CD4-positive, CD25-positive, alpha-beta regulatory T cell (primary cell): ENCODE data around the gene KCNB1. TPM values are rescaled to one million over a fixed set of nuclear protein-coding genes. Genes with fewer than 3 reads are reported as not detected.
A peak's percentile ranks its signal among the peaks of the same experiment; 100 is the strongest.

Experiments used
- ATAC-seq, 2 donors: fragments of 150-1000 bp; cut with Tn5 transposase; one replicate each; pipeline ENCODE4 v1.10.0; 2021; ENCODE audit warnings: low read depth in 2 of 2, moderate number of reproducible peaks in 2 of 2, moderate library complexity in 1 of 2
- DNase-seq, 3 donors: peaks; one replicate each; pipeline versions ENCODE4 v3.0.0 to v3.0.0-alpha.2; 2012 to 2022; ENCODE audit warnings: mixed read lengths in 1 of 3
- H3K27ac ChIP-seq: one replicate; pipeline ENCODE4 v1.7.0; 2013; ENCODE audit warnings: mild to moderate bottlenecking, low read length; ENCODE audit not compliant: insufficient read depth, poor library complexity, severe bottlenecking
- H3K27me3 ChIP-seq: one replicate; pipeline ENCODE4 v1.7.0; 2013; ENCODE audit warnings: low read length; ENCODE audit not compliant: control insufficient read depth, insufficient read depth
- H3K36me3 ChIP-seq: one replicate; pipeline ENCODE4 v1.7.0; 2013; ENCODE audit warnings: mild to moderate bottlenecking, low read length, moderate library complexity; ENCODE audit not compliant: control insufficient read depth, insufficient read depth
- H3K4me1 ChIP-seq: 2 replicates; pipeline ENCODE4 v1.7.0; 2013; ENCODE audit warnings: mild to moderate bottlenecking, low read length; ENCODE audit not compliant: insufficient read depth, control insufficient read depth, poor library complexity, severe bottlenecking
- H3K4me3 ChIP-seq: one replicate; pipeline ENCODE4 v1.7.0; 2013; ENCODE audit warnings: low read depth, mild to moderate bottlenecking, low read length, moderate library complexity
- H3K9me3 ChIP-seq, 2 experiments: 1 replicate in 1 of 2; 2 replicates in 1 of 2; pipeline ENCODE4 v1.7.0; 2013; ENCODE audit warnings: low read length in 2 of 2, mild to moderate bottlenecking in 1 of 2, moderate library complexity in 1 of 2; ENCODE audit not compliant: control insufficient read depth in 2 of 2
- H3K27ac Mint-ChIP-seq, 3 donors: one replicate each; pipeline ENCODE4 v1.8.0; 2020 to 2022; ENCODE audit warnings: mild to moderate bottlenecking in 3 of 3, mixed read lengths in 3 of 3, moderate library complexity in 2 of 3
- H3K27me3 Mint-ChIP-seq: one replicate; pipeline ENCODE4 v1.8.0; 2022; ENCODE audit warnings: mild to moderate bottlenecking, mixed read lengths
- H3K36me3 Mint-ChIP-seq: one replicate; pipeline ENCODE4 v1.8.0; 2020; ENCODE audit warnings: mixed read lengths
- H3K4me1 Mint-ChIP-seq, 4 donors: one replicate each; pipeline ENCODE4 v1.8.0; 2020 to 2022; ENCODE audit warnings: mixed read lengths in 4 of 4, mild to moderate bottlenecking in 1 of 4
- H3K4me3 Mint-ChIP-seq, 4 donors: one replicate each; pipeline ENCODE4 v1.8.0; 2020 to 2022; ENCODE audit warnings: mild to moderate bottlenecking in 4 of 4, mixed read lengths in 4 of 4, moderate library complexity in 3 of 4
- H3K9me3 Mint-ChIP-seq, 7 donors: one replicate each; pipeline ENCODE4 v1.8.0; 2020 to 2022; ENCODE audit warnings: mixed read lengths in 7 of 7, mild to moderate bottlenecking in 3 of 7, moderate library complexity in 2 of 7
- polyA plus RNA-seq, 4 donors: library from polyadenylated mRNA; unstranded; fragments of 300-500 nt; fragmentation: Illumina TruSeq; gene quantifications; one replicate each; pipeline ENCODE4 v1.2.3, GENCODE V29; 2021
- total RNA-seq: library from RNA; stranded (reverse); gene quantifications from one replicate; pipeline ENCODE4 v1.2.3, GENCODE V29; 2022

KCNB1 gene
- total and polyA plus RNA-seq, 5 donors from 2014 or later, result 0.02 to 0.05 TPM; not detected in 3

DNA sequence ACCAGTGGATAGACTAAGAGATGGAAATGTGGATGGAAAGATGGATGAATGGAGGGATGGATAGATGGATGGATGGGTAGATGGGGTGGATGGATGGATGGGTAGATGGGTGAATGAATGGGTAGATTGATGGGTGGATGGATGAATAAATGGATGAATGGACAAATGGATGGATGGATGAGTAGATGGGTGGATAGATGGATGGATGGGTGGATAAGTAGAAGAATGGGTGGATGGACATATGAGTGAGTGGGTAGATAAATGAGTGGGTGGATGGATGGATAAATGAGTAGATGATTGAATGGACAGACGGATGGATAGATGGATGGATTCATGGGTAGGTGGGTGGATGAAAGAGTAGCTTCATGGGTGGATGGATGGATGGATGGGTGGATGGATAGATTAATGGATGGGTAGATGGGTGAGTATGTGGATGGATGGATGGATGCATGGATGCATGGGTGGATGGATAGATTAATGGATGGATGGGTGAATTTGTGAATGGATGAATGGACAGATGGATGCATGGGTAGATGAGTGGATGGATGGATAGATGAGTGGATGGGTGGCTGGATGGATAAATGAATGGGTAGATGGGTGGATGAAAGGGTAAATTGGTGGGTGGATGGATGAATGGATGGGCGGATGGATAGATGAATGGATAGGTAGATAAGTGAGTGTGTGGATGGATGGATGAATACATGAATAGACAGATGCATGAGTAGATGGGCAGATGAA is 29.5 kb upstream of the KCNB1 start:
- no peak for ATAC-seq
- no peaks in the 10 kb centered on the region for H3K9me3 ChIP-seq
- no peak overlapping the region for H3K27ac Mint-ChIP-seq

GRCh38 chr20:49510562-49511122 is 28.2 kb upstream of the KCNB1 start:
- Mint-ChIP-seq H3K27me3 (peaks cover 38% of the 10 kb centered on the region), H3K9me3 (no peaks in the 10 kb centered on the region), H3K4me1 (peaks cover 0 to 4% (median 1%) of the 10 kb centered on the region in 4 donors), H3K36me3 (no peaks in the 10 kb centered on the region), H3K27ac (no peak overlapping the region), H3K4me3 (no peak overlapping the region)
- ATAC-seq, result no peak
- no peak overlapping the region for H3K4me3 ChIP-seq
- no peaks in the 10 kb centered on the region for H3K9me3 ChIP-seq
- no peak overlapping the region for H3K27ac ChIP-seq
- H3K27me3 ChIP-seq, result peaks cover 7% of the 10 kb centered on the region
- DNase-seq, result no peak
- no peaks in the 10 kb centered on the region for H3K4me1 ChIP-seq
- no peaks in the 10 kb centered on the region for H3K36me3 ChIP-seq

More for the DNA sequence above, 29.5 kb upstream of the KCNB1 start:
- H3K27ac ChIP-seq, result no peak overlapping the region
- Mint-ChIP-seq H3K36me3 (no peaks in the 10 kb centered on the region), H3K4me3 (no peak overlapping the region), H3K4me1 (peaks cover 0 to 4% (median 1%) of the 10 kb centered on the region in 4 donors), H3K9me3 (no peaks in the 10 kb centered on the region), H3K27me3 (peaks cover 37% of the 10 kb centered on the region)
- H3K27me3 ChIP-seq, result peaks cover 3% of the 10 kb centered on the region
- no peak for DNase-seq
- no peaks in the 10 kb centered on the region for H3K4me1 ChIP-seq
- no peak overlapping the region for H3K4me3 ChIP-seq
- no peaks in the 10 kb centered on the region for H3K36me3 ChIP-seq

DNA sequence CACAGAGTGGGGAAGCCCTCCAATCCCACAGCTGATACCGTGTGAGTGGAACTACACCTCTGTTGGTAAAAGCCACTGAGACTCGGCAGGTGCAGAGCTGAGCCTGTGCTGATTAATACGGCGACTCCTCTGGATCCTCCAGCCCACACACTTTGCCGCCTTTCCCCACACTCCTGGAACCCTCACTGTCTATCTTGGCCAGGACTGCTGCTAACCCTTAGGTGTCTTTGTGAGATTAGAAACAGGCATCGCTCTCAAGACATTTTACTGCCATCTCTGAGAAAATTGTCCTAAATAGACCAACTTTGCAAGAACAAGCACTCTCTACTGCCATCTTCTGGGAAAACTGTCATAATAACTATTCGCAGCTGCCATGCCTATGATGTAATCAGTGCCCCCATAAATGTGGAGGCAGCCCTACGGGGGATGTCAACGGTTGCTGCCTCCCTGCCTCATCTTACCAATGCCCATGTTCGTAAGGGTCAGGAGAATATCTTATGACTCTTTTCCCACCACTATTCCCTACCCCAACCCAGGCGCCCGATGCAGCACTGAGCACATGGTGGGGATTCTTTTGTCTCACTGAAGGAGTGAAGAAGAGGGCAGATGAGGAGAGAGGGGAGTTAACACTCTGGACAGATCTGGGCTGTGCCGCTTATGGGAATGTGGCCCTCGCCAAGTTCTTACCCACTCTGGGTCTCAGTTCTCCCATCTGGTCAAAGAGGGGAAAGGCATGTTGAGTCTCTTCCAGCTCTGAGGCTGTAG is 26.1 kb upstream of the KCNB1 start:
- H3K27me3 ChIP-seq, result peaks cover 10% of the 10 kb centered on the region
- H3K36me3 ChIP-seq, result no peaks in the 10 kb centered on the region
- Mint-ChIP-seq H3K4me1 (peaks cover 0 to 4% (median 1%) of the 10 kb centered on the region in 4 donors), H3K9me3 (no peaks in the 10 kb centered on the region), H3K4me3 (no peak overlapping the region), H3K27me3 (peaks cover 39% of the 10 kb centered on the region), H3K36me3 (no peaks in the 10 kb centered on the region), H3K27ac (no peak overlapping the region)
- H3K27ac ChIP-seq, result no peak overlapping the region
- H3K4me3 ChIP-seq, result no peak overlapping the region
- H3K9me3 ChIP-seq, result no peaks in the 10 kb centered on the region
- DNase-seq (peak in 2 of 3 donors; percentile 20 to 43), ATAC-seq (peak in 1 of 2 donors; percentile 28)
- H3K4me1 ChIP-seq, result no peaks in the 10 kb centered on the region

- peaks cover 39% of the 10 kb centered on the region for H3K27me3 Mint-ChIP-seq
- H3K9me3 Mint-ChIP-seq, result no peaks in the 10 kb centered on the region
Measured at GRCh38 chr20:49507741-49508434, 25.4 kb upstream of the KCNB1 start.

DNA sequence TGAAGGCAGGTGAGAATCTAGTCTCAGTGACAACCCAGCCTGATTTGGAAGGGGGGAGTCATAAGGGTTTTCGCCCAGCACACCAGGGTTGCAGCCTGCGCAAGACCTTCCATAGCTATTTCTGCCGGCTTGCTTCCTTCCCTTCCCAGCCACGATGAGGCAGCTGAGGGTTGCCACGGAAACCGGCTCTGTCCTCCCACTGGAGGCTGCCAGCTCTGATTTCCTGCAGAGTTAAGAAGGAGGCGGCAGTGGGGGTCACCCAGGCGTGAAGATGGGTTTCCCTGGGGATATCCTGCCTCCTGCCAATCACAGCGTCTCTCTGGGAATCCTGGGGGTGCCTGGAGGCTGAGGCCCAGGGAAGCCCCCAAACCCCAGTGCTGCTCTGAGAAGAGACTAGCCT is 23.1 kb upstream of the KCNB1 start:
- no peaks in the 10 kb centered on the region for H3K4me1 ChIP-seq
- H3K9me3 Mint-ChIP-seq, result no peaks in the 10 kb centered on the region
- H3K36me3 ChIP-seq, result no peaks in the 10 kb centered on the region
- H3K4me3 Mint-ChIP-seq, result no peak overlapping the region
- no peaks in the 10 kb centered on the region for H3K9me3 ChIP-seq
- H3K27ac Mint-ChIP-seq, result no peak overlapping the region
- DNase-seq, result no peak
- H3K36me3 Mint-ChIP-seq, result no peaks in the 10 kb centered on the region
- no peak overlapping the region for H3K27ac ChIP-seq
- no peak for ATAC-seq
- peaks cover 21% of the 10 kb centered on the region for H3K27me3 ChIP-seq
- H3K27me3 Mint-ChIP-seq, result peaks cover 41% of the 10 kb centered on the region
- H3K4me3 ChIP-seq, result no peak overlapping the region
- peaks cover 0 to 4% (median 1%) of the 10 kb centered on the region in 4 donors for H3K4me1 Mint-ChIP-seq

More at GRCh38 chr20:49507741-49508434, 25.4 kb upstream of the KCNB1 start:
- DNase-seq, result no peak
- Histone ChIP-seq H3K4me1 (no peaks in the 10 kb centered on the region), H3K9me3 (no peaks in the 10 kb centered on the region), H3K27ac (no peak overlapping the region), H3K27me3 (peaks cover 13% of the 10 kb centered on the region), H3K36me3 (no peaks in the 10 kb centered on the region), H3K4me3 (no peak overlapping the region)
- no peaks in the 10 kb centered on the region for H3K36me3 Mint-ChIP-seq
- no peak for ATAC-seq
- H3K27ac Mint-ChIP-seq, result no peak overlapping the region
- peaks cover 0 to 4% (median 1%) of the 10 kb centered on the region in 4 donors for H3K4me1 Mint-ChIP-seq
- no peak overlapping the region for H3K4me3 Mint-ChIP-seq

DNA sequence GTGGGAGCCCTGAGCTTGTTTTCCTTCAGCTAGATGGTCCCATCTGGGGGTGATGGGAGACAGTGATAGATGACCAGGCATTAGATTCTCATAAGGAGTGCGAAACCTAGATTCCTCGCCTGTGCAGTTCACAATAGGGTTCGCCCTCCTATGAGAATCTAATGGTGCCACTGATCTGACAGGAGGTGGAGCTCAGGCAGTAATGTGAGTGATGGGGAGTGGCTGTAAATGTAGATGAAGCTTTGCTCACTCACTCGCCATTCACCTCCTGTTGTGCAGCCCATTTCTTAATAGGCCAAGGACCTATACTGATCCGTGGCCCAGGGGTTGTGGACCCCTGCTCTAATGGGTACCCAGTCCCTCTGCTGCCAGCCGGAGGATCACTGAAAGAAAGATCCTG is 20.7 kb upstream of the KCNB1 start:
- Mint-ChIP-seq H3K27ac (no peak overlapping the region), H3K4me1 (no peaks in the 10 kb centered on the region), H3K36me3 (no peaks in the 10 kb centered on the region), H3K4me3 (no peak overlapping the region), H3K27me3 (peaks cover 31% of the 10 kb centered on the region), H3K9me3 (peaks cover 0 to 2% (median 0%) of the 10 kb centered on the region in 7 donors)
- Histone ChIP-seq H3K9me3 (peaks cover 0 to 1% of the 10 kb centered on the region in 2 experiments), H3K4me1 (no peaks in the 10 kb centered on the region), H3K4me3 (no peak overlapping the region), H3K27me3 (peaks cover 24% of the 10 kb centered on the region), H3K36me3 (no peaks in the 10 kb centered on the region), H3K27ac (no peak overlapping the region)
- DNase-seq (no peak), ATAC-seq (no peak)

GRCh38 chr20:49501917-49502316 is 19.4 kb upstream of the KCNB1 start:
- H3K27ac ChIP-seq, result no peak overlapping the region
- H3K4me3 ChIP-seq, result no peak overlapping the region
- Mint-ChIP-seq H3K4me1 (no peaks in the 10 kb centered on the region), H3K36me3 (no peaks in the 10 kb centered on the region), H3K4me3 (no peak overlapping the region), H3K27me3 (peaks cover 27% of the 10 kb centered on the region), H3K9me3 (peaks cover 0 to 3% (median 0%) of the 10 kb centered on the region in 7 donors), H3K27ac (no peak overlapping the region)
- no peaks in the 10 kb centered on the region for H3K36me3 ChIP-seq
- H3K4me1 ChIP-seq, result no peaks in the 10 kb centered on the region
- peaks cover 0 to 1% of the 10 kb centered on the region in 2 experiments for H3K9me3 ChIP-seq
- H3K27me3 ChIP-seq, result peaks cover 24% of the 10 kb centered on the region
- ATAC-seq (no peak), DNase-seq (peak in 1 of 3 donors; percentile 12)
